H1 (cell line): ENCODE data around the gene GSPT1. TPM values are rescaled to one million over a fixed set of nuclear protein-coding genes. Genes with fewer than 3 reads are reported as not detected.
"Not testable (repeated sequence)": the region's sequence is repeated elsewhere in the genome, so short reads cannot be mapped to it uniquely, and the experiment has no call there.

Experiments
- CTCF ChIA-PET: fragments of 300-600 bp; sonication (Branson Sonifier 250); formaldehyde crosslinking; loops from one replicate; lab custom pipeline; 2021; ENCODE audit not compliant: partially characterized antibody; lab: Charles Lee
- POLR2A ChIA-PET: fragments of 300-600 bp; sonication (Branson Sonifier 250); formaldehyde crosslinking; loops from one replicate; lab custom pipeline; 2021; ENCODE audit warnings: inconsistent platforms; ENCODE audit not compliant: partially characterized antibody; lab: Charles Lee
- DNase-seq, 2 experiments: peaks; one replicate each; pipeline versions ENCODE4 v3.0.0 to v3.0.0-alpha.2; 2010 to 2022; ENCODE audit warnings: low spot score in 2 of 2, low read depth in 1 of 2, mixed read lengths in 1 of 2
- FAIRE-seq: peaks from 2 replicates; lab custom pipeline; 2011; peaks lifted over from hg19 to GRCh38; lab: Jason Lieb, UNC
- H2AFZ ChIP-seq: 2 replicates; pipeline ENCODE4 v1.8.1; 2012; ENCODE audit warnings: low read length, inconsistent platforms
- H2AK5ac ChIP-seq: 2 replicates; pipeline ENCODE4 v1.6.1; 2013; ENCODE audit warnings: low read depth, low read length
- H2BK120ac ChIP-seq: replicated peaks from 2 replicates; pipeline ENCODE3; 2013; ENCODE audit warnings: low read depth, low read length, inconsistent platforms
- H2BK12ac ChIP-seq: 2 replicates; pipeline ENCODE4 v1.6.1; 2013; ENCODE audit warnings: low read depth, low read length
- H2BK15ac ChIP-seq: 2 replicates; pipeline ENCODE4 v1.6.1; 2013; ENCODE audit warnings: low read length
- H2BK20ac ChIP-seq: 2 replicates; pipeline ENCODE4 v1.6.1; 2013; ENCODE audit warnings: low read length
- H2BK5ac ChIP-seq: 2 replicates; pipeline ENCODE4 v1.6.1; 2013; ENCODE audit warnings: low read depth, low read length
- H3K14ac ChIP-seq: 2 replicates; pipeline ENCODE4 v1.6.1; 2013; ENCODE audit warnings: inconsistent platforms; ENCODE audit not compliant: insufficient read length
- H3K18ac ChIP-seq: 2 replicates; pipeline ENCODE4 v1.6.1; 2013; ENCODE audit warnings: low read length; ENCODE audit errors: extremely low read depth
- H3K23ac ChIP-seq: 2 replicates; pipeline ENCODE4 v1.6.1; 2013; ENCODE audit warnings: inconsistent platforms; ENCODE audit not compliant: insufficient read length
- H3K23me2 ChIP-seq: 2 replicates; pipeline ENCODE4 v1.6.1; 2013; ENCODE audit warnings: low read depth, low read length
- H3K27ac ChIP-seq: 2 replicates; pipeline ENCODE4 v1.6.1; 2011; ENCODE audit warnings: low read depth, low read length, inconsistent platforms
- H3K27me3 ChIP-seq, 4 experiments: replicated peaks in 1 of 4; 1 replicate in 1 of 4; 2 replicates in 3 of 4; pipeline versions ENCODE4 v1.6.1 to v1.8.1; 2011 to 2013; ENCODE audit warnings: low read length in 3 of 4, mild to moderate bottlenecking in 3 of 4, inconsistent platforms in 2 of 4, mixed read lengths in 2 of 4, moderate library complexity in 1 of 4; ENCODE audit not compliant: control insufficient read depth in 3 of 4, insufficient read depth in 3 of 4; ENCODE audit errors: extremely low read depth in 1 of 4
- H3K36me3 ChIP-seq, 4 experiments: 2 replicates each; pipeline versions ENCODE4 v1.6.1 to v1.8.1; 2011 to 2013; ENCODE audit warnings: mild to moderate bottlenecking in 4 of 4, low read length in 3 of 4, moderate library complexity in 2 of 4, control low read depth in 1 of 4, inconsistent platforms in 1 of 4; ENCODE audit not compliant: insufficient read depth in 4 of 4, control insufficient read depth in 2 of 4
- H3K4ac ChIP-seq: replicated peaks from 2 replicates; pipeline ENCODE3; 2013; ENCODE audit warnings: low read length, low read depth, mixed read lengths, inconsistent platforms; ENCODE audit not compliant: insufficient read length
- H3K4me1 ChIP-seq, 4 experiments: replicated peaks in 1 of 4; 1 replicate in 1 of 4; 2 replicates in 3 of 4; pipeline versions ENCODE4 v1.6.1 to v1.8.1; 2011 to 2013; ENCODE audit warnings: low read length in 3 of 4, inconsistent platforms in 2 of 4, mixed read lengths in 1 of 4; ENCODE audit not compliant: insufficient read depth in 4 of 4, control insufficient read depth in 3 of 4
- H3K4me2 ChIP-seq, 2 experiments: 2 replicates each; pipeline versions ENCODE4 v1.6.1 to v1.8.1; 2011 to 2013; ENCODE audit warnings: low read depth in 2 of 2, low read length in 2 of 2, control low read depth in 1 of 2, inconsistent platforms in 1 of 2, mild to moderate bottlenecking in 1 of 2; ENCODE audit not compliant: insufficient read depth in 1 of 2
- H3K4me3 ChIP-seq, 4 experiments: fragments of 200-600, 300-600 bp in 1 of 4; sonication (generic), shearing (Covaris generic), sonication (Bioruptor Twin) in 1 of 4; 2 replicates each; pipeline versions ENCODE4 v1.5.1 to v1.8.1; 2011 to 2016; ENCODE audit warnings: low read length in 4 of 4, low read depth in 3 of 4, control low read depth in 2 of 4, inconsistent platforms in 2 of 4, mild to moderate bottlenecking in 2 of 4, mixed read lengths in 1 of 4, moderate library complexity in 1 of 4; ENCODE audit not compliant: insufficient read depth in 2 of 4; ENCODE audit errors: extremely low read depth in 1 of 4
- H3K56ac ChIP-seq: replicated peaks from 2 replicates; pipeline ENCODE3; 2013; ENCODE audit warnings: low read depth, mild to moderate bottlenecking, mixed read lengths, low read length, inconsistent platforms; ENCODE audit not compliant: insufficient read length
- H3K79me1 ChIP-seq: 2 replicates; pipeline ENCODE4 v1.6.1; 2013; ENCODE audit warnings: low read depth, low read length, control low read depth
- H3K79me2 ChIP-seq, 2 experiments: 2 replicates each; pipeline versions ENCODE4 v1.6.1 to v1.8.1; 2012 to 2013; ENCODE audit warnings: low read length in 2 of 2, mild to moderate bottlenecking in 2 of 2, inconsistent platforms in 1 of 2; ENCODE audit not compliant: insufficient read depth in 2 of 2, control insufficient read depth in 1 of 2
- H3K9ac ChIP-seq, 4 experiments: replicated peaks in 1 of 4; 1 replicate in 1 of 4; 2 replicates in 3 of 4; pipeline versions ENCODE4 v1.6.1 to v1.8.1; 2011 to 2013; ENCODE audit warnings: low read depth in 3 of 4, low read length in 3 of 4, control low read depth in 2 of 4, mild to moderate bottlenecking in 2 of 4, moderate library complexity in 2 of 4, inconsistent platforms in 1 of 4; ENCODE audit errors: extremely low read depth in 1 of 4
- H3K9me3 ChIP-seq, 2 experiments: 2 replicates each; pipeline versions ENCODE4 v1.6.1 to v1.8.1; 2012 to 2013; ENCODE audit warnings: mild to moderate bottlenecking in 2 of 2, moderate library complexity in 2 of 2, control low read depth in 1 of 2, inconsistent platforms in 1 of 2, low read depth in 1 of 2, low read length in 1 of 2, mixed read lengths in 1 of 2; ENCODE audit not compliant: insufficient read depth in 2 of 2
- H4K20me1 ChIP-seq, 2 experiments: replicated peaks in 1 of 2; 2 replicates each; pipeline versions ENCODE3 to v1.8.1; 2011 to 2013; ENCODE audit warnings: inconsistent platforms in 2 of 2, low read length in 2 of 2, mild to moderate bottlenecking in 1 of 2; ENCODE audit not compliant: insufficient read depth in 2 of 2, control insufficient read depth in 1 of 2
- H4K5ac ChIP-seq: 2 replicates; pipeline ENCODE4 v1.6.1; 2013; ENCODE audit warnings: low read length, low read depth, mixed read lengths, inconsistent platforms; ENCODE audit not compliant: insufficient read length
- H4K8ac ChIP-seq: 2 replicates; pipeline ENCODE4 v1.8.0; 2013; ENCODE audit warnings: mild to moderate bottlenecking, moderate library complexity, low read length, inconsistent platforms; ENCODE audit not compliant: insufficient read depth; ENCODE audit errors: extremely low read depth
- H4K91ac ChIP-seq: replicated peaks from 2 replicates; pipeline ENCODE3; 2013; ENCODE audit warnings: low read length, mixed read lengths, inconsistent platforms; ENCODE audit not compliant: insufficient read length
- WGBS, 2 experiments: shearing (Covaris generic) in 1 of 2; methylation state at CpG; one replicate each; pipeline versions ENCODE4 v1.1.6 to v1.1.7; 2013 to 2015; ENCODE audit warnings: low lambda C conversion rate in 2 of 2, mixed read lengths in 2 of 2, inconsistent platforms in 1 of 2, low coverage in 1 of 2, missing lambda C conversion rate in 1 of 2; ENCODE audit not compliant: insufficient replicate concordance in 2 of 2, insufficient coverage in 1 of 2, insufficient read length in 1 of 2; ENCODE audit errors: extremely low coverage in 1 of 2, missing lambda C conversion rate in 1 of 2; 5-methylcytosine and 5-hydroxymethylcytosine counted together
- polyA plus RNA-seq, 7 experiments: library from polyadenylated mRNA; depleted of rRNA in 3 of 7; stranded (reverse) in 5 of 7; unstranded in 2 of 7; fragments of >200 nt in 5 of 7; fragments of 200-250 nt in 2 of 7; gene quantifications; 1 replicate in 5 of 7; 2 replicates in 1 of 7; 4 replicates in 1 of 7; pipeline versions ENCODE4 v1.2.1 to v1.2.3, GENCODE V29; 2011 to 2013; ENCODE audit warnings: missing spikeins in 2 of 7, mixed read lengths in 2 of 7
- total RNA-seq: library from RNA; stranded (reverse); fragmentation: NEBNext Ultra II Directional; extraction: Animal tissue kit (Norgen Biotek cat#: 25700); gene quantifications from 2 replicates; pipeline ENCODE4 v1.2.1, GENCODE V29; 2021

Gene GSPT1
- total and polyA plus RNA-seq, 2 of the 8 experiments (the other 6 are each of a cell fraction or from before 2014, with no cell fraction given) = 51.0 to 204 TPM

- H2BK20ac ChIP-seq, H3K4me3 ChIP-seq, H3K4me2 ChIP-seq, H2BK12ac ChIP-seq, H3K23ac ChIP-seq, H3K4ac ChIP-seq, H2BK120ac ChIP-seq, H3K23me2 ChIP-seq, H3K9ac ChIP-seq, H4K5ac ChIP-seq, H3K14ac ChIP-seq, H2AFZ ChIP-seq, H4K91ac ChIP-seq, H2AK5ac ChIP-seq, H3K36me3 ChIP-seq, H3K27me3 ChIP-seq, H3K18ac ChIP-seq, H3K4me1 ChIP-seq, H4K20me1 ChIP-seq, H3K79me1 ChIP-seq, H3K9me3 ChIP-seq, H3K79me2 ChIP-seq, H3K56ac ChIP-seq, H2BK15ac ChIP-seq, H2BK5ac ChIP-seq, POLR2A ChIA-PET, H3K27ac ChIP-seq, DNase-seq, FAIRE-seq, H4K8ac ChIP-seq: not testable (repeated sequence)
- WGBS, 2 experiments = 80% methylated on average over 8 of the region's 8 CpGs; no CpG with 5 or more reads in 1 of the 2 experiments
- CTCF ChIA-PET = interaction anchor here (1.1 kb wide), 1 partner anchor 114 kb away, joined by 4 read pairs; no protein-coding TSS in a partner anchor
Measured at GRCh38 chr16:11953576-11953975, 37.8 kb upstream of the GSPT1 start.
